NCI-H1436 (cell line): ENCODE results near the gene ABHD4.
"Not testable (repeated sequence)": the region's sequence is repeated elsewhere in the genome, so short reads cannot be mapped to it uniquely, and the experiment has no call there.

Experiments
- DNase-seq: peaks from one replicate; lab custom pipeline; 2025; lab: John Stamatoyannopoulos, UW

Gene ABHD4

DNA sequence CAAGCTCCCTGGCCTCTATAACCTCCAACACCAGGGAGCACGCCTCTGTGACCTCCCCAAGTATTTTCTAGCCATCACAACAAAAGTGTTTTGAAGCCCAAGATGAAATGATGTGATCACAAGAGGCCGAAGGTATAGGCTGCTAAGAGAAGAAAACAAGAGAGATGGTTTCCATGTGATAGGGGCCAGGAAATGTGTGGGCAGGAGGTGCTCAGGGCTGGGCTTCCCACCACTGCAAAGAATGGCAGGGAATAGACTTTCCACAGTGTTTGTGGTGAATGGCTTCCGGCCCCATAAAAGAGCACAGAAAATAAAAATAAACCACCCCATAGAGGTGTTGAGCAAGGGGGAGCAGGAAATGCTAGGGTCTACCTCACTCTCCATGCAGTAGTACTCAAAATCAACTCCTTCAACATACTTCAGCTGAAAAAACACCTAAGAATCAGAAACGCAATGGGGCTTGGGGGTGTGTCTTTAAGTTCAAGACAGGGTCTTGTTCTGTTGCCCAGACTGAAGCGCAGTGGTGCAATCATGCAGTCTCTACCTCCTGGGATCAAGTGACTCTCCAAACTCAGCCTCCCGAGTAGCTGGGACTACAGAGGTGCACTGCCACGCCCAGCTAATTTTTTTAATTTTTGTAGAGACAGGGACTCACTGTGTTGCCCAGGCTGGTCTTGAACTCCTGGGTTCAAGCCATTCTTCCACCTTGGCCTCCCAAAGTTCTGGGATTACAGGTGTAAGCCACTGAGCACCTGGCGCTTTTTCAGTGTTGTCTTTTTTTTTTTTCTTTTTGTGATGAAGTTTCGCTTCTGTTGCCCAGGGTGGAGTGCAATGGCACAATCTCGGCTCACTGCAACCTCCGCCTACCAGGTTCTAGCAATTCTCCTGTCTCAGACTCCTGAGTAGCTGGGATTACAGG is 36.2 kb upstream of the ABHD4 start:
- DNase-seq, result no peak

DNA sequence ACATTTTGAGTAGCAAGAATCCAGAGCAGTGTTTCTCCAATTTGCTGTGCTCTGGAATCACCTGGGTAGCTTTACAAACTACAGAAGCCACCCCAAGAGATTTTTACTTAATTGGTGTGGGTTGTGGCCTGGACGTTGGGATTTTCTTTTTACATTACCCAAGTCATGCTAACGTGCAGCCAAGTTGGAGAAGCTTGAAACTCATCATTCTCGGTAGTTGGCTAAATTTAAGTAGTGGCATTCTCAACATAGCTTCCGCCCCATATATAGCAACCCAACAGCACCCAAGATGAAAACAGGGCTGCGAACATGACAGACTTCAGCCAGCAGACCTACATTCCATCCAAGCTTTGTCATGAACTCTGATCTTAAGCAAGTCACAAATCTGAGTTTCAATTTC is 34.1 kb upstream of the ABHD4 start:
- no peak for DNase-seq

DNA sequence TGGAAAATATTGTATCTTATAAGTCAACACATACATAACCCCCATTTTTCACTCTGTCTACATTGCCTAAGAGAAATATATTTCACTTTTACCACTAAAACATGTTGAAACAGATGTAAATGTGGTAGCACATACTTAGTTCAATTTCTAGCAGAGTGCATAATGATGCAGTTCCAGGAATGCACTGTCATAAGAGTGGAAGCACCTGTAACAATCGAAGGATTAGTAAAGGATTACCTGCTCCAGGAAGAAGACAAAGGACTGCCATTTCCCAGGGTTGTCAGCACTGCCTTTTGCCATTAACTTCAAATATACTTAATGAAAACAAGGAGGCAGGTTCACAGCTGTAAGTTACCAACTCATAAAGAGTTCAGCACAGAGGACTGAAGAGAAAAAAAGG is 33.6 kb upstream of the ABHD4 start:
- DNase-seq, result no peak

GRCh38 chr14:22565391-22565945 is 32.6 kb upstream of the ABHD4 start:
- DNase-seq, result no peak

GRCh38 chr14:22566266-22566665 is 31.8 kb upstream of the ABHD4 start:
- not testable (repeated sequence) for DNase-seq

DNA sequence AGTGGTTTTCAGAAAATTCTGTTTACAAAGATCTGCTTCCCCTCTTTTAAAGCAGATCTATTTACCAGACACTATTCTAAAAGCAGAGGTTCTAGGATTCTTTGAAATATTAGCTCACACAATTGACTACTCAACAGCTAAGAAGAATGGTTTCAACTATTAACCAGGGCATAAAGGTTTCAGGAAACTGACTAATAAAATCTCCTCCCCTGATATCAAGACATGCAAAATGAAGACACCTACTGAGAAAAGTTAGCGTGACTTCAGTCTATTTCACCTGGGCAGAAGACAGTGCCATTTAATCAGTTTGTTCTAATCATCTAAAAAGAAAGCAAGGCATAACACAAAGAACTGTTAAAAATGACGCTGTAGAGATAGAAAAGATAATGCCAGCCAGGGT is 31.3 kb upstream of the ABHD4 start:
- DNase-seq, result no peak

DNA sequence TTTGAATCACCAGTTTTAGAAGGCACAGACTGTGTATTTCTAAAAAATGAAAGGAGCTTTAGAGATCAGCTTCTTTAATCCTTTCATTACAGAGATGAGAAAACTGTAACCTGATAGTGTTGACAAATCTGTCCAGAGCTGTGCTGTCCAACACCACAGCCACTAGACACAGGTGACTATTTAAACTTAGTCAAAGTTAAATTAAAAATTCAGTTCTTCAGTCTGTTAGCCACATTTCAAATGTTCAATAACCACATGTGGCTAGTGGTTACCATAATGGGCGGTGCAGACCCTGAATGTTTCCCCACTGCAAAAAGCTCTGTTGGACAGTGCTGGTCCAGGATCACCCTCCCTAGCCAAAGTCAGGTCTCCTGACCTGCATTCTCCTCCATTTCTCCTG is 30.7 kb upstream of the ABHD4 start:
- DNase-seq, result no peak

GRCh38 chr14:22569106-22569736 is 28.9 kb upstream of the ABHD4 start:
- DNase-seq, result no peak

DNA sequence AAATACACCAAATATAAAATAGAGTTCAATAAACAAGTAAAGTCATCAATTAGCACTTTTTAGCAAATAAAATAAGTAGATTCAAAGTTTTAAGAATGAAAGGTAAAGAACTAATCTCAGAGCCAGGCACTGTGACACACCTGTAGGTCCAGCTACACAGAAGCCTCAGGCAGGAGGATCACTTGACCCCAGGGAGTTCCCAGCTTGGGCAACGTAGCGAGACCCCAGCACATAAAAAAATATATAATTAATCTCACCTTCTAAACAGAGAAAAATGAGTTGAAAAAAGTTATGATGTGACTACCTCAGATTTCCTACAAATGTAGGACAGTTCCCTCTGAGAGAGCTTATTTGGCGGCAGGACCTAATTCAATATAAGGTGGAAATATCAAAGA is 28.4 kb upstream of the ABHD4 start:
- no peak for DNase-seq

- peak; percentile 78 for DNase-seq
Observed at GRCh38 chr14:22570132-22570949, 27.8 kb upstream of the ABHD4 start.

GRCh38 chr14:22572562-22573058 is 25.5 kb upstream of the ABHD4 start:
- DNase-seq, result no peak

- no peak for DNase-seq
Observed at GRCh38 chr14:22573804-22574203, 24.3 kb upstream of the ABHD4 start.

- no peak for DNase-seq
Observed at GRCh38 chr14:22577334-22577908, 20.7 kb upstream of the ABHD4 start.

DNA sequence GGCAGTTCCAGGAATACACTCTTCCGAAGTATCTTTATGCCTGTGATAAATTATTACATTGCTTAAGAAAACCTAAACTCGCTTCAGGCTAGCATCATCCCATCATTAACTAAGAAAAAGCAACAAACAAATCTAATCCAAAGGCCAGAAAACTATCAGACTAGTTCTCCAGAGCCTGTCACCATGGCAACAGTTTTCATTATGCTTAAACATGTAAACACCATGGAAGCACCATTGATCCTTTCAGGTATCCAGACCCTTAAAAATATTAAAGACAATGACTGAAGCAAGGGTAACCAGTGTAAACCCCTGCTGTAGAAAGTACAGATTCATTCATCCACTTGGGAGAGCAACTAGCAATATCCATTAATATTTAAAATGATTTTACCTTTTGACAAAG is 18.9 kb upstream of the ABHD4 start:
- DNase-seq, result no peak

DNA sequence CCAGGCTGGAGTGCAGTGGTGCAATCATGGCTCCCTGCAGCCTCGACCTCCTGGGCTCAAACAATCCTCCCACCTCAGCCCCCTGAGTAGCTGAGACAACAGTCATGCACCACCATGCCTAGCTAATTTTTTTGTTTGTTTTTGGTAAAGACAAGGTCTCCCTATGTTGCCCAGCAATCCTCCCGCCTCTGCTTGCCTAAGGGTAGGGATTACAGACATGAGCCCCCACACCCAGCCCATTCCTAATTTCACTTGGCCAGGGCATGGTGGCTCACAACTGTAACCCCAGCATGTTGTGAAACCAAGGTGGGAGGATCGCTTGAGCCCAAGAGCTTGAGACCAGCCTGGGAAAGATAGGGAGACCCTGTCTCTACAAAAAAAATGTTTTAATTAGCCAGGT is 18.2 kb upstream of the ABHD4 start:
- no peak for DNase-seq

GRCh38 chr14:22580625-22581024 is 17.5 kb upstream of the ABHD4 start:
- no peak for DNase-seq

GRCh38 chr14:22583994-22584393 is 14.1 kb upstream of the ABHD4 start:
- no peak for DNase-seq

DNA sequence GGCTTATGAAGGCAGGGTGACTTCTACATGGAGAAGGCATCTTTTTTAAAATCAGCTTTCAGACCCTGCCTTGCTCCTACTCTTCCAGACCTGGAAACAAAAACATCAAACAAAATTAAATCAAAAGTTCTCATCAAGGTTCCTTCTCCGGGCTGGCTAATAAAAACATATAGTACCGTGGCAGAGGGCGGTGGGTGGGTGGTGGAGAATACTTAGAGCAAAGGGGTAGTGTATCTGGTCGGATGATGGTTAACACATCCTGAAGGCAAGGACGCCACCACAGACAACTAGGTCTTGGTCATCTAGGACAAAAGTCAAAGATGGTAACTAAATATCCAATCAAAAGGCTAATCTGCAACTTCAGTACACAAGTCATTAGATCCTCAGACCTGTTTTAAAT is 10.9 kb upstream of the ABHD4 start:
- no peak for DNase-seq

DNA sequence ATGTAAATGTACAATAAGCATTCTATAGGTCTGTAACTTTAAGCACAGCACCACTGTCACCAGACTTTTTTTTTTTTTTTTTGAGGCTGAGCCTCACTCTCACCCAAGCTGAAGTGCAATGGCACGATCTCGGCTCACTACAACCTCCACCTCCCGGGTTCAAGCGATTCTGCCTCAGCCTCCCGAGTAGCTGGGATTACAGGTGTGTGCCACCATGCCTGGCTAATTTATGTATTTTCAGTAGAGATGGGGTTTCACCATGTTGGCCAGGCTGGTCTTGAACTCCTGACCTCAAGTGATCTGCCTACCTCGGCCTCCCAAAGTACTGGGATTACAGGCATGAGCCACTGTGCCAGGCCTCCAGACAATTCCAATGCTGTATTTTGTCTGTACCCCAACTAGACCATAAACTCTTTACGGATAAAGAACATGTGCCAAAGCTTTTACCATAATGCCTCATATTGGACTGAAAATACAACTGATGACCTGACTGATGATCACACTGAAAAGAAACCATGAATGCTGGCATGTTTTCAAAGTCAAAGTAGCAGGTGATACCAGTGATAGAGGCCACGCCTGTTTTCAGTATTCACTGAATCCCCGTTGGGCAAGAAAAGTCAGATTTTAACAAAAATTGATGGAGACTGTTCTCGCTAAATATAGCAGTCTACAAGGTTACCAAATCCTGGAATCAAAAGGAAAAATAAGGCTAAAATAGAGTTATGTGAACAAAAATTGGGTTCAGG is 10.2 kb upstream of the ABHD4 start:
- not testable (repeated sequence) for DNase-seq

DNA sequence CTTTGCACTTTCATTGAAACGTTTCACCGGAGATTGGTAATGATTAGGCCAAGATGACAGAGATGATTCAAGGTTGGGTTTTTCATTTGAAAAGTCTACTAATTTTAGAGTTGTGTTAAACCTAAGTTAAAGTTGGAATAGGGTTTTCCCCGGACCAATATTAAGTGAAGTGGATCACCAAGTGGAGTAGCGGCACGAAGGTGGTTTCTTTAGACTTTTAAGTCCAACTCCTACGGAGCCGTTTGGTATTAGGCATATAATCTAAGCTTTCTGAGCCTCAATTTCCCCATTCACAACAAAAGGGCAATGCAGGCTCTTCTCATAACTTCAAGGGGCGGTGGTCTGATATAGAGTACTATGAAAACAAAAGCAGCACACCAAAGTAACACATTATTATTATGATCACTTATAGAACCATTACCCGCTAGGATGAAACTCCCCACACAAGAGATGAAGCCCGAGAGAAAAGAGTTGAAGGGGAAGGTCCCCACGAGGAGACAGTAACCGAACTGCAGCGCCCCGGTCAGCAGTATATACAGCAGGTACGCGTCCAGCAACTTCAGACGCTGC is 9.5 kb upstream of the ABHD4 start:
- no peak for DNase-seq
